Kidney epithelial cell (primary cell): Measurements from ENCODE around the gene PCDHGA5. TPM values are rescaled to one million over a fixed set of nuclear protein-coding genes. Genes with fewer than 3 reads are reported as not detected.

ENCODE experiments used
- DNase-seq: peaks from one replicate; pipeline ENCODE4 v3.0.0-alpha.2; 2010; ENCODE audit warnings: low read depth
- H3K27me3 ChIP-seq: 2 replicates; pipeline ENCODE4 v1.6.0; 2011; ENCODE audit warnings: low read length; ENCODE audit not compliant: control insufficient read depth, insufficient read depth
- H3K36me3 ChIP-seq: 2 replicates; pipeline ENCODE4 v1.5.1; 2011; ENCODE audit warnings: low read length; ENCODE audit not compliant: control insufficient read depth, insufficient read depth
- H3K4me3 ChIP-seq: 2 replicates; pipeline ENCODE4 v1.5.1; 2011; ENCODE audit warnings: low read depth, mild to moderate bottlenecking, control low read depth, low read length
- CTCF ChIP-seq: IDR thresholded peaks from 2 replicates; pipeline ENCODE4 v1.5.1; 2011; ENCODE audit warnings: mild to moderate bottlenecking, moderate library complexity, low read length, control low read depth, inconsistent platforms; ENCODE audit not compliant: insufficient read depth, poor library complexity, severe bottlenecking
- total RNA-seq: library from RNA; depleted of rRNA; stranded (reverse); fragments of >200 nt; gene quantifications from 2 replicates; pipeline ENCODE4 v1.2.3, GENCODE V29; 2015

The PCDHGA5 gene
- total RNA-seq, 1 donor from 2014 or later = 0.58 TPM

- TF ChIP-seq CTCF = no peak
- Histone ChIP-seq H3K27me3 (peaks cover 16% of the 10 kb centered on the region), H3K4me3 (no peak overlapping the region), H3K36me3 (no peaks in the 10 kb centered on the region)
- no peak for DNase-seq
Observed at GRCh38 chr5:141351591-141351990, 12.4 kb upstream of the PCDHGA5 start.

GRCh38 chr5:141354900-141355469 lies 9.0 kb upstream of the PCDHGA5 start, which contains the start of gene PCDHGA4:
Gene PCDHGA4 (plus strand): TSS chr5:141355021. CDS start chr5:141355108, 87 bp downstream.
- H3K4me3 ChIP-seq = no peak within 1 kb of the TSS
- H3K36me3 ChIP-seq = no peaks in the 10 kb centered on the region
- peak; percentile 14 for TF ChIP-seq CTCF
- DNase-seq = no peak
- H3K27me3 ChIP-seq = peaks cover 18% of the 10 kb centered on the region

- no peak for DNase-seq
- Histone ChIP-seq H3K27me3 (peaks cover 17% of the 10 kb centered on the region), H3K4me3 (no peak overlapping the region), H3K36me3 (no peaks in the 10 kb centered on the region)
- no peak for TF ChIP-seq CTCF
Observed at GRCh38 chr5:141355641-141356040, 8.3 kb upstream of the PCDHGA5 start.

GRCh38 chr5:141356133-141356532 lies 7.8 kb upstream of the PCDHGA5 start:
- TF ChIP-seq CTCF = no peak
- H3K4me3 ChIP-seq = no peak overlapping the region
- DNase-seq = no peak

GRCh38 chr5:141356950-141357349 lies 7.0 kb upstream of the PCDHGA5 start:
- Histone ChIP-seq H3K27me3 (peaks cover 16% of the 10 kb centered on the region), H3K36me3 (no peaks in the 10 kb centered on the region), H3K4me3 (no peak overlapping the region)
- TF ChIP-seq CTCF = no peak
- DNase-seq = no peak

More at GRCh38 chr5:141356133-141356532, 7.8 kb upstream of the PCDHGA5 start:
- Histone ChIP-seq H3K36me3 (no peaks in the 10 kb centered on the region), H3K27me3 (peaks cover 18% of the 10 kb centered on the region)

- Histone ChIP-seq H3K27me3 (peaks cover 22% of the 10 kb centered on the region), H3K36me3 (no peaks in the 10 kb centered on the region), H3K4me3 (peak within 1 kb of the TSS; percentile 6)
- TF ChIP-seq CTCF = peak; percentile 21
- no peak for DNase-seq
Observed at GRCh38 chr5:141359790-141360426, 4.1 kb upstream of the PCDHGA5 start, which contains the start of gene PCDHGB2. Gene PCDHGB2 (plus strand): TSS chr5:141359994. CDS start chr5:141360136, 142 bp downstream.
